Measurements from ENCODE around the gene ECT2L. TPM values are rescaled to one million over a fixed set of nuclear protein-coding genes. Genes with fewer than 3 reads are reported as not detected.

The ECT2L gene
- total and polyA plus RNA-seq, 2 donors (not counting 1 experiment from before 2014, with no cell fraction given), result 0.17 TPM; not detected in 1

- no peak overlapping the region for H3K4me3 ChIP-seq (replicated peaks in 1 of 4; ENCODE audit: control extremely low read depth in 1 of 4, insufficient read depth in 1 of 4, low read depth in 3 of 4, low read length in 4 of 4)
- no peak overlapping the region for H3K4me2 ChIP-seq (ENCODE audit: extremely low read depth, insufficient read depth, low read length)
- DNase-seq (ENCODE audit: low read depth in 2 of 2), result peak in 1 of 2 donors; percentile 23
- H4K20me1 ChIP-seq (ENCODE audit: control insufficient read depth, extremely low read depth, insufficient read depth, low read length), result no peaks in the 10 kb centered on the region
- no peaks in the 10 kb centered on the region for H3K27me3 ChIP-seq (ENCODE audit: control insufficient read depth, insufficient read depth, low read length)
- no peak overlapping the region for H2AFZ ChIP-seq (ENCODE audit: low read length)
- TF ChIP-seq CTCF (conservative IDR thresholded peaks at IDR 0.05 in 1 of 2, IDR thresholded peaks at IDR 0.05 in 1 of 2; ENCODE audit: low read depth in 1 of 2, low read length in 2 of 2) (no peak), EZH2 (IDR thresholded peaks at IDR 0.05; ENCODE audit: low read length, missing control alignments) (no peak)
- no peak overlapping the region for H3K27ac ChIP-seq (ENCODE audit: insufficient read depth, low read length)
- H3K36me3 ChIP-seq (ENCODE audit: control insufficient read depth, insufficient read depth, low read length), result no peaks in the 10 kb centered on the region
- H3K9ac ChIP-seq (ENCODE audit: insufficient read depth, low read length), result no peak overlapping the region
- H3K9me3 ChIP-seq (ENCODE audit: control insufficient read depth, insufficient read depth, low read depth, low read length), result no peaks in the 10 kb centered on the region
- H3K79me2 ChIP-seq (ENCODE audit: control insufficient read depth, insufficient read depth, low read length), result no peaks in the 10 kb centered on the region
- no peaks in the 10 kb centered on the region for H3K4me1 ChIP-seq (ENCODE audit: control insufficient read depth, extremely low read depth, insufficient read depth, low read length)
These were observed 8.0 kb downstream of the ECT2L start for GRCh38 chr6:138803861-138804260.

GRCh38 chr6:138805016-138805765 is 9.3 kb downstream of the ECT2L start:
- Histone ChIP-seq H3K27me3 (ENCODE audit: control insufficient read depth, insufficient read depth, low read length) (no peaks in the 10 kb centered on the region), H3K4me2 (ENCODE audit: extremely low read depth, insufficient read depth, low read length) (no peak overlapping the region), H3K36me3 (ENCODE audit: control insufficient read depth, insufficient read depth, low read length) (no peaks in the 10 kb centered on the region), H2AFZ (ENCODE audit: low read length) (no peak overlapping the region), H4K20me1 (ENCODE audit: control insufficient read depth, extremely low read depth, insufficient read depth, low read length) (no peaks in the 10 kb centered on the region), H3K4me3 (replicated peaks in 1 of 4; ENCODE audit: control extremely low read depth in 1 of 4, insufficient read depth in 1 of 4, low read depth in 3 of 4, low read length in 4 of 4) (no peak overlapping the region), H3K4me1 (ENCODE audit: control insufficient read depth, extremely low read depth, insufficient read depth, low read length) (no peaks in the 10 kb centered on the region), H3K79me2 (ENCODE audit: control insufficient read depth, insufficient read depth, low read length) (no peaks in the 10 kb centered on the region), H3K9me3 (ENCODE audit: control insufficient read depth, insufficient read depth, low read depth, low read length) (no peaks in the 10 kb centered on the region), H3K9ac (ENCODE audit: insufficient read depth, low read length) (no peak overlapping the region), H3K27ac (ENCODE audit: insufficient read depth, low read length) (no peak overlapping the region)
- DNase-seq (ENCODE audit: low read depth in 2 of 2), result peak; percentile 43 to 87
- TF ChIP-seq EZH2 (IDR thresholded peaks at IDR 0.05; ENCODE audit: low read length, missing control alignments) (no peak), CTCF (conservative IDR thresholded peaks at IDR 0.05 in 1 of 2, IDR thresholded peaks at IDR 0.05 in 1 of 2; ENCODE audit: low read depth in 1 of 2, low read length in 2 of 2) (no peak)

- Histone ChIP-seq H3K27me3 (ENCODE audit: control insufficient read depth, insufficient read depth, low read length) (peaks cover 2% of the 10 kb centered on the region), H3K4me3 (replicated peaks in 1 of 4; ENCODE audit: control extremely low read depth in 1 of 4, insufficient read depth in 1 of 4, low read depth in 3 of 4, low read length in 4 of 4) (no peak overlapping the region), H3K27ac (ENCODE audit: insufficient read depth, low read length) (no peak overlapping the region), H3K4me1 (ENCODE audit: control insufficient read depth, extremely low read depth, insufficient read depth, low read length) (no peaks in the 10 kb centered on the region), H3K36me3 (ENCODE audit: control insufficient read depth, insufficient read depth, low read length) (no peaks in the 10 kb centered on the region), H3K9me3 (ENCODE audit: control insufficient read depth, insufficient read depth, low read depth, low read length) (no peaks in the 10 kb centered on the region), H2AFZ (ENCODE audit: low read length) (no peak overlapping the region), H3K4me2 (ENCODE audit: extremely low read depth, insufficient read depth, low read length) (no peak overlapping the region), H3K9ac (ENCODE audit: insufficient read depth, low read length) (no peak overlapping the region), H3K79me2 (ENCODE audit: control insufficient read depth, insufficient read depth, low read length) (no peaks in the 10 kb centered on the region), H4K20me1 (ENCODE audit: control insufficient read depth, extremely low read depth, insufficient read depth, low read length) (no peaks in the 10 kb centered on the region)
- no peak for DNase-seq (ENCODE audit: low read depth in 2 of 2)
- TF ChIP-seq EZH2 (IDR thresholded peaks at IDR 0.05; ENCODE audit: low read length, missing control alignments) (no peak), CTCF (conservative IDR thresholded peaks at IDR 0.05 in 1 of 2, IDR thresholded peaks at IDR 0.05 in 1 of 2; ENCODE audit: low read depth in 1 of 2, low read length in 2 of 2) (no peak)
These were observed 11.0 kb downstream of the ECT2L start for GRCh38 chr6:138806889-138807288.
